Ishikawa (cell line): ENCODE results near the gene EVI5L.

Experiments used
- CEBPB ChIP-seq: IDR thresholded peaks from 2 replicates; pipeline ENCODE4 v1.6.1; 2012
- EGR1 ChIP-seq: IDR thresholded peaks from 2 replicates; pipeline ENCODE4 v1.6.1; 2012
- EP300 ChIP-seq: IDR thresholded peaks from 2 replicates; pipeline ENCODE4 v1.6.1; 2012; ENCODE audit warnings: borderline replicate concordance
- FOXM1 ChIP-seq: IDR thresholded peaks from 2 replicates; pipeline ENCODE4 v1.6.1; 2012; ENCODE audit warnings: low read depth, borderline replicate concordance
- MAX ChIP-seq: IDR thresholded peaks from 2 replicates; pipeline ENCODE4 v1.6.1; 2012
- RAD21 ChIP-seq: IDR thresholded peaks from 2 replicates; pipeline ENCODE4 v1.6.1; 2012; ENCODE audit warnings: low read depth
- REST ChIP-seq: IDR thresholded peaks from 2 replicates; pipeline ENCODE4 v1.6.1; 2012; ENCODE audit warnings: low read depth, mild to moderate bottlenecking
- TCF12 ChIP-seq: IDR thresholded peaks from 2 replicates; pipeline ENCODE4 v1.6.1; 2012; ENCODE audit warnings: low read depth
- USF1 ChIP-seq: IDR thresholded peaks from 2 replicates; pipeline ENCODE4 v1.6.1; 2012
- YY1 ChIP-seq: IDR thresholded peaks from 2 replicates; pipeline ENCODE4 v1.6.1; 2012; ENCODE audit warnings: low read depth
- ZBTB7A ChIP-seq: IDR thresholded peaks from 2 replicates; pipeline ENCODE4 v1.6.1; 2012; ENCODE audit warnings: low read depth

GRCh38 chr19:7852851-7853769 is 23.1 kb downstream of the EVI5L start:
- TF ChIP-seq CEBPB (no peak), MAX (peak; percentile 62), EP300 (no peak), FOXM1 (no peak), YY1 (0 out of 2 replicates have a peak, but pooled peaks have one; percentile 19), REST (no peak), EGR1 (peak; percentile 88), RAD21 (peak; percentile 83), ZBTB7A (no peak; the same call in 1 of the 2 replicates), TCF12 (peak; percentile 68), USF1 (no peak)
